Nephron progenitor cell (in vitro differentiated cells): ENCODE data around the gene ZNF816.

Source experiments
- DNase-seq: peaks from one replicate; pipeline ENCODE4 v3.0.0; 2021
- H3K27ac Mint-ChIP-seq: 2 replicates; pipeline ENCODE4 v1.8.0; 2021; ENCODE audit warnings: mild to moderate bottlenecking, moderate library complexity, mixed read lengths
- H3K27me3 Mint-ChIP-seq: 2 replicates; pipeline ENCODE4 v1.8.0; 2021; ENCODE audit warnings: mild to moderate bottlenecking, low read depth, mixed read lengths; ENCODE audit not compliant: poor library complexity
- H3K36me3 Mint-ChIP-seq: 2 replicates; pipeline ENCODE4 v1.8.0; 2021; ENCODE audit warnings: low read depth, mixed read lengths
- H3K4me1 Mint-ChIP-seq: 2 replicates; pipeline ENCODE4 v1.8.0; 2021; ENCODE audit warnings: mixed read lengths
- H3K4me3 Mint-ChIP-seq: 2 replicates; pipeline ENCODE4 v1.8.0; 2021; ENCODE audit warnings: mild to moderate bottlenecking, moderate library complexity, mixed read lengths
- H3K9me3 Mint-ChIP-seq: 2 replicates; pipeline ENCODE4 v1.8.0; 2021; ENCODE audit warnings: mild to moderate bottlenecking, moderate library complexity, mixed read lengths
- CTCF ChIP-seq: fragments of 200-600 bp; sonication (generic); IDR thresholded peaks from 2 replicates; pipeline ENCODE4 v1.5.0; 2021; ENCODE audit warnings: antibody characterized with exemption

ZNF816 gene

GRCh38 chr19:52962394-52963246 lies at the start of gene ZNF816:
Gene ZNF816 (minus strand): TSS chr19:52962881. CDS start chr19:52956089, 6,792 bp downstream.
- DNase-seq = peak; percentile 100
- Mint-ChIP-seq H3K27me3 (peaks cover 5% of the 10 kb centered on the region), H3K4me1 (peaks cover 25% of the 10 kb centered on the region), H3K9me3 (peaks cover 71% of the 10 kb centered on the region), H3K4me3 (peak within 1 kb of the TSS; percentile 95), H3K36me3 (peaks cover 62% of the 10 kb centered on the region), H3K27ac (peak within 1 kb of the TSS; percentile 97)
- no peak for TF ChIP-seq CTCF

GRCh38 chr19:53012006-53012405 lies 49.3 kb upstream of the ZNF816 start:
- H3K9me3 Mint-ChIP-seq = peaks cover 65% of the 10 kb centered on the region
- H3K27me3 Mint-ChIP-seq = no peaks in the 10 kb centered on the region
- no peak overlapping the region for H3K4me3 Mint-ChIP-seq
- H3K27ac Mint-ChIP-seq = no peak overlapping the region
- H3K36me3 Mint-ChIP-seq = peaks cover 38% of the 10 kb centered on the region
- TF ChIP-seq CTCF = no peak
- H3K4me1 Mint-ChIP-seq = no peaks in the 10 kb centered on the region
- no peak for DNase-seq

GRCh38 chr19:53010494-53010893 lies 47.8 kb upstream of the ZNF816 start:
- Mint-ChIP-seq H3K27me3 (no peaks in the 10 kb centered on the region), H3K4me1 (no peaks in the 10 kb centered on the region), H3K36me3 (peaks cover 42% of the 10 kb centered on the region), H3K4me3 (no peak overlapping the region), H3K9me3 (peaks cover 69% of the 10 kb centered on the region), H3K27ac (no peak overlapping the region)
- TF ChIP-seq CTCF = no peak
- no peak for DNase-seq

GRCh38 chr19:53008061-53008778 lies 45.5 kb upstream of the ZNF816 start:
- H3K9me3 Mint-ChIP-seq = peaks cover 70% of the 10 kb centered on the region
- H3K36me3 Mint-ChIP-seq = peaks cover 41% of the 10 kb centered on the region
- no peak overlapping the region for H3K4me3 Mint-ChIP-seq
- no peak for DNase-seq
- no peaks in the 10 kb centered on the region for H3K4me1 Mint-ChIP-seq
- H3K27ac Mint-ChIP-seq = no peak overlapping the region
- TF ChIP-seq CTCF = no peak
- no peaks in the 10 kb centered on the region for H3K27me3 Mint-ChIP-seq

- Mint-ChIP-seq H3K4me1 (no peaks in the 10 kb centered on the region), H3K36me3 (peaks cover 40% of the 10 kb centered on the region), H3K9me3 (peaks cover 73% of the 10 kb centered on the region), H3K27me3 (peaks cover 2% of the 10 kb centered on the region), H3K27ac (no peak overlapping the region), H3K4me3 (no peak overlapping the region)
- no peak for TF ChIP-seq CTCF
- no peak for DNase-seq
Observed at GRCh38 chr19:53007606-53008005, 44.9 kb upstream of the ZNF816 start.
